Forelimb muscle (tissue), 1 donor: ENCODE data around the gene GARNL3. TPM values are rescaled to one million over a fixed set of nuclear protein-coding genes. Genes with fewer than 3 reads are reported as not detected.
A peak's percentile ranks its signal among the peaks of the same experiment; 100 is the strongest.

Experiments
- DNase-seq: peaks from one replicate; pipeline ENCODE4 v3.0.0-alpha.2; 2013; ENCODE audit warnings: low read depth
- polyA plus RNA-seq: library from polyadenylated mRNA; unstranded; fragments of 120-200 nt; gene quantifications from one replicate; pipeline ENCODE4 v1.2.1, GENCODE V29; 2013; ENCODE audit not compliant: insufficient read length

Gene GARNL3
- polyA plus RNA-seq, 1 donor = 15.8 TPM

DNA sequence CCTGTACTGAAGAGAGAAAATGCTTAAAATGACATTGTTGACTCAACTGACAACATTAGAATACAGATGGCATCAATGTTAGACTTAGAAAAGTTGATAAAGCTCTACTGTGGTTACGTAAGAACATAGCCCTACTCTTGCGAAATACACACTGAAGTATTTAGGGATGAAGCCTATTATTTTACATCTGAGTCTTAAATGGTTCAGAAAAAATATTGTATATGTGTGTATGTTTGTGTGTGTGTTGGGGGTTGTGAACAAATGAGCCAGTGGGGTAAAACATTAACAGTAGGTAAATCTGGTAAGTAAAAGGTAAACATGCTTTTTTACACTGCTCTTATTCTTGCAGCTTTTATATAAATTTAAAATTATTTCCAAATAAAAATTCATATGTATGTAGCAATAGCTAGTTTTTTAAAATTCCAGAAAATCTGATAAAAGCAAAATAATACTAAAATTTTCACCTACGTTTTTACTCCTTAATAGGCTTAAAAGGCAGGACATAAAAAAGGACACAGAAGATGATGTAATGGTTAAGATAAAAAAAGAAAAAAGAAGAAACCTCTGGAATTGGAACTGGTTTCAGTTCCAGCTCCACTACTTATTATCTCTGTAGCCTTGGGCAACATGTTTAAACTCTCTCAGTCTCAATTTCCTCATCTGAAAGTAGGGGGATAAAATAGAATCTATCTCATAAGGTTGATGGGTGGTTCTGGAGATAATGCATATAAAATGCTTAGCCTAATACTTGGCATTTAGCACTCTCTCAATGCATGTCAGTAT lies 44.3 kb downstream of the GARNL3 start:
- DNase-seq = no peak

- no peak for DNase-seq
These were observed 45.1 kb downstream of the GARNL3 start for GRCh38 chr9:127309715-127310114.

DNA sequence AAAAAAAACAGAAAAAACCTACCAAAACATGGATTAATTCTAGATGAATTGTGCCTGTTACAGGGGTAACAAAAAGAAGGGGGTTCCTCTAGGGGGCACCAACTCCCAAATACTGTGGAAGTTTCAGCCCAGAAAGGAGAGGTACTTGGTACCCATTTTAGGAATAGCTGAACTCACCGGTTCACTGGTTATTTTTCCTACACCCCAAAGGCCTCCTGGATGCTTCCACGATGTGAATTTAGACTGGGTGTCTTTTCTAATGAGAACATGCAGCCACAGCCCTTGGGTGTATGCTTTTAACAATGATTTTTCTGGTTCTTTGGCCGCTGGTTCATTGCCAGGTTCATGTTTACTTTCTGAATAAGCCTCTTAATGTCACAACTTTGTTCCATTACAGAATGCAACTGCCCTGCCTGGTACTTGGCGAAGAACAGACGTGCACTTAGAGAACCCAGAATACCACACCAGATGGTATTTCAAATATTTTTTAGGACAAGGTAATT lies 46.7 kb downstream of the GARNL3 start:
- no peak for DNase-seq

- no peak for DNase-seq
These were observed 48.5 kb downstream of the GARNL3 start for GRCh38 chr9:127313042-127313560.

GRCh38 chr9:127314911-127315310 lies 50.3 kb downstream of the GARNL3 start:
- DNase-seq = no peak

DNA sequence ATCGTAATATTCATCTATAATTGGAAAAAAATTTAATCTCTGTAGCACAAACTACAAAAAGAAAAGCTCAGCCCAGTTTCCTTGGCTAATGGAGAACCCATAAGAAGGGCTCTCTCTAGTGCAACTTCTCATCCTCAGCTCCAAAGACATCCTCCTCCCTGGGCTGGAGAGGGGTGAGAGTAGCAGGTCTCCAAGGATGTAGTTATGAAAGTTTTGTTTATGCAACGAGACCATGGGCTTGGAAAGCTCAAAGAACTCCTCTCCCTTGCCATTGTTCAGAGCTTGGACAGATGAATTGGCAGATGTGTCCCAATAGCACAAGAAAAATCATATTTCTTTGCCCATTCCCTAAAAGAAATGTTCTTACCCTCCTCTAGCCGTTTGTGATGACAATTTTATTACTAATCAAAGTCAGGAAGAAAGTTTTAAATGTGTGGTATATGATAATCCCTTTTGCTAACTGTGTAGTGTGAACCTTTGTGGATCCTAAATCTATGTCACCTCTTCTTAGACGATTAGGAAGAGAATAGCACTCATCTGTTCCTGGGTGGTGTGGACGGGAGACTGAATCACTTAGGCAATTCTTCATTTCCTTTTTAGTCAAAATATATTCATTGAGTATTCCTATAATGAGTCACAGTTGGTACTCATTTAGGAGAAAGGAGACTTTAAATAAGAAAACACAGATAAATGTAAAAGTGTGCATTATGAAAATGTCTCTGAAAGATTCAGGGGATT lies 52.2 kb downstream of the GARNL3 start:
- DNase-seq = no peak

GRCh38 chr9:127318651-127319167 lies 54.1 kb downstream of the GARNL3 start:
- DNase-seq = no peak

DNA sequence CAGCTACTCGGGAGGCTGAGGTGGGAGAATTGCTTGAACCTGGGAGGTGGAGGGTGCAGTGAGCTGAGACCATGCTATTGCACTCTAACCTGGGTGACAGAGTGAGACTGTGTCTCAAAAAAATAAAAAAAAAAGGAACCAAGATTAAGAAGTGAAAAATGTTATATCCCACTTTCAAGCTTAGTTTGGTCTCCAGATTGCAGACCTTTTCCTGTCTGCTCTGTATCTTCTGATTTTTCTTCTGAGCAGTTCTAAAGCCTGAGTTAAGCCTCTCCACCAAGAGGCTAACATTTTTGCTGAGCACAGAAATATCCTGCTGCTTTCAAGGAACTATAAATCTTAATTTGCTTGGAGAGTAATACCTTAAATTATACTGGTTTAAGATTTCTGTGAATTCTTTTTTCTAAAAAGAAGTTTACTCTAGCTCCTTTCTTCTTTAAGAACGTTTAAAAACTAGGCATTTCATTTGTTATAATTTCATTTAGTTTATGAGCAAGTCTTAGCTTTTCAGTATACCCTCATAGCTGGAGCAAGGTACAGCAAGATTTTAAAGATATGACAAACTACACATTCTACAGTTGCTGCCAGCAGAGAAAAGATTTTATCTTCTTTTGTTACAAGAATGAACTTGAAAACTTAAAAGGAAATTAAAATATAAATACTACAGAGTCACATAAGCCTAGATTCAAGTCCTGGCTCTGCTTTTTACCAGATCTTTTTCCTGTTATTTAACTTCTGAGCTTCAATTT lies 55.0 kb downstream of the GARNL3 start:
- DNase-seq = no peak

DNA sequence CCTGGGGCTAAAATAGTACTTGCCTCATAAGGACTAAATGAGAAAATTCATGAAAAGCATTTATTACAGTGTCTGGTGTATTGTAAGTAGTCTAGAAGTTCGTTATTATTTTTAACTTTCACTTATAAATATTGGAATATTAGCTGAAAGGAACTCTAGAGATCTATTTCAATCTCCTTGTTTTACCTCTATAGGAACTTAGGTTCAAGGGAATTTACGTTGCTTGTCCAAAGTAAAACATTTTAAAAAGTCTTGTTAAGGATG lies 55.5 kb downstream of the GARNL3 start:
- DNase-seq = no peak

DNA sequence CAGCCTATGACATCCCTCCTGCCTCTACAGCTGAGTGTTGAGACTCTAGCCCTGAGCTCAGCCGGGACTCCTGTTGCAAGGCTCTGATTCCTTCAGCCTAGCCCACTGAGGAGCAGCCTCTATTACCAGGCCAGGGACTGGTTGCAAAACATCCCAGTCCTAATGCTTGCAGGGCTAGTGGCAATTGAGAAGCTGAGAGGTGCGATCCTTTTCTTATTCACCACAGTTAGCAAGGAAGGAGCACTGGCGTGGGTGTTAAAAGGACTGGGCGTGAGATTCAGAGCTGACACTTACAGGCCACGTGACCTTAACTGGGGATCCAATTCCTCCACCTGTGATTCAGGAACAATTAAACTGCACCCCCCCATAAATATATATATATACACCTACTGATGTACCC lies 58.8 kb downstream of the GARNL3 start:
- no peak for DNase-seq

GRCh38 chr9:127330501-127330900 lies 65.9 kb downstream of the GARNL3 start:
- no peak for DNase-seq

DNA sequence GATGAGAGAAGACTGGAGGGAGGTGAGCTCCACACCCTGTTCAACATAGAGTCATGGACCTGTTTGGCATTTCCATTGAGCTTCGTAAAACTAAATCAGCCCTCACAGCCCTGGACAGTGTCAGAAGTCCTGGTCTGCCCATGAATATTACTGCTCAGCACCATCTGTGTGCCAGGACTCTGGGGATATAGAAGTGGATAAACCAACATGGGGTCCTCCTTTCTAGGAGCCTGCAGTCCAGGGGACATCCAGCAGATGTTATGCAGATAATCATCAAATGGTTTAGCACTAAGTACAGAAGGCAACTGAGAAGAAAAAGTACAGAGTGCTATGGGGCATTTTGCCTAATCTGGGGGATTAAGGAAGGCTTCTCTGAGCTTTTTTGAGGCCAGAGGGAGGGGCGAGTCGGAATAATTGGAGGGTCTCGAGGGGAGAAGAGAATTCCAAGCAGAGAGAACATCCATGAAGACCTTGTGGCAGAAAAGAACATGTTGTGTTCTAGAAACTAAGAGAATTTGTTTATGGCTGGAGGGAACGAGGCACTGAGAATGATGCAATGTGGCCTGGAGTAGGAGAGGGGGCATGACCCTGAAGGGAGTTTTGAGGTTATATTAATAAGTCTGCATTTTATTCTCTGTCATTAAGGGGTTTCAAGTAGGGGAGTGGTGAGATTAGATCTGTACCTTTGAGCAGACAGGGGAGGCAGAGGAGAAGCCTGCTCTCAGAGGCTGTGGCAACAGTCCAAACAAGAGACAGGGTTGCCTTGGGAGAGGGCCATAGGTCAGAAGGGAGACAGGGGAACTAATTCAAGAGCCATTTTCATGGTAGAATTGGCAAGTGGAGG lies 68.9 kb downstream of the GARNL3 start:
- no peak for DNase-seq

DNA sequence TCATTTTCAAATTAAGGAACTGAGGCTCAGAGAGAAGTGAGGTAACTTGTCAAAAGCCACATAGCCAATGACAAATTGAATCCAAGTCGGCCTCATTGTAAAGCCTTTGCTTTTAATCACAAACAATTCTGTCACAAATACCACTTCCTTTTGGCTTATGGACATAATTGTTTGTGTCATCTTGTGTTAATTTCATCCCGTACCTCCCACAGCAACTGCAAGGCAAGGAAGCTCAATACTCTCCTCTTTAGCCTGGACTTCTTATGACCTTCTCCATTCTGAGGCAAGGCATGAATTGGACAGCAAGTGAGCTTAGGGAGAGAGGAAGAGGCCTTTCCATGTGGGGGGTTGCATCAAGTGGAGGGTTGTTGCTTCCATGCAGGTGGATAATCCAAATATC lies 70.2 kb downstream of the GARNL3 start:
- no peak for DNase-seq

DNA sequence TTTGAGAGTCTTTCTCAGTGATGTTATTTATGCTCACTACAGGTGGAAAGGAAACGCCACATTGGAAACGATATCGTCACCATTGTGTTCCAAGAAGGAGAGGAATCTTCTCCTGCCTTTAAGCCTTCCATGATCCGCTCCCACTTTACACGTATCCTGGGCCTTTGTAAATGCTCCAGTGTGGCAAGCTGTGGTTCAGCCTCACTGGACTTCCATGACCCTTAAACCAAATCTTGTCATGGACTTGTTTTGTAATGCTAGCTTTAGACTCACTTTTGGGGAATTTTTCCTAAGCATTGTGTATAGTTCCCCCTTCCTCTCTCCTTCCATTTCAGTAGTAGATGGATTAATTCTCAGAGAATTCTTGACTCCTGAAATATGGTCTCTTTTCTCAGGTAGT lies 71.5 kb downstream of the GARNL3 start:
- no peak for DNase-seq

- DNase-seq = peak; percentile 89
These were observed 72.2 kb downstream of the GARNL3 start for GRCh38 chr9:127336506-127337352.

DNA sequence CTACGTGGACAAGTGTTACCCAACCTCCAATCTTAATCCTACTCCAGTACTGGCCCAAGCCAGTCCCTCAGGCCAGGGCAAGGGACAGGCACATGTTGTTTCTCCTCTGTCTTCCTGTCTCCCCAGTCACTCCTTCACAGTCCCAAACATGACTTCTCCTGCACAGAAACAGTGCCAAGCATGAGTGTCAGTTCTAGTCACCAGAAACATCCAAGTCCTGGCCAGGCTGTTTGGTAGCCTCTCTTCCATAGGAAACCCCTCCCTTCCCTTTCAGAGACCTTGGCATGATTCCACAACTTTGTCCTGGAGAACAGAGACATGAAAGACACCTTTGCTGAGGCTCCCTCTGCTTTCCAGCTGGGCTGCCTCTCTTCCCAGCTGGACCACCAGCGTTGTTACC lies 76.1 kb downstream of the GARNL3 start:
- DNase-seq = no peak

DNA sequence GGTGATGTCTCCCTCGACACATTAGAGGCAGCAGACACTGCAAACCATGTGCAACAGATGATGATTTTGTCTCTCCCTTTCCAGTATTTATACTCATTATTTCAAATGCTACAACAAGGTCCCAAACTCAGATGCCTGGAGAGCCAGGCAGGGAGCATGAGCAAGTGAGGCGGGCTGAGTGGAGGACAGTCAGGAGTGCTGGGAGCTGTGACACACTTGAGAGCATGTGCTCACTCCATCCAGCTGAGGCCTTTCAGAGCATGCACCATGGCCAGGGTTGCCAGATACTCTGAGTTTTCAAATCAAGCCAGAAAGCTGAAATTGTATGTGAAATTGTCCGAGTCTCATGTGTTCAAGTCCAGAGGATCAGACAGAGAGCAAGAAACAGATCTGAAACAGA lies 76.6 kb downstream of the GARNL3 start:
- no peak for DNase-seq

GRCh38 chr9:127344368-127345000 lies 79.9 kb downstream of the GARNL3 start:
- no peak for DNase-seq

DNA sequence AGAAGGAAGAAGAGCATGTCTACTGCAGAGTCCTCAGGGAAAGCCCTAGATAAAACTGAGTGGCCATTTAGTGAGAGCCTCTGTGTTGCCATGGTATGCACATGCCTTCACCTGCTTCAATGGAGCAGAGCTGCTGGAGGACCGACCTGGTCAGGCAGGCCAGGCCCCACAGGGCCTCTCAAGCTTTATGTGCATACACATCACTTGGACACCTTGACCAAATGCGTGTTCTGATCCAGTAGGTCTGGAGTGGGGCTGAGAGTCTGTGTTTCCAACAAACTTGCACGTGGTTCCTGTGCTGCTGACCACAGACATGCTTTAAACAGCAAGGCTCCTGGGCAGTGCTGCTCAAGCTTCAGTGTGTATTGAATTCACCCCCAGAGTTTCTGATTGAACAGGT lies 81.0 kb downstream of the GARNL3 start:
- DNase-seq = no peak

- DNase-seq = no peak
These were observed 82.0 kb downstream of the GARNL3 start for GRCh38 chr9:127346584-127346983.
